Effector memory CD4-positive, alpha-beta T cell (primary cell): ENCODE data around the gene RNF151.
"Not testable (repeated sequence)": the region's sequence is repeated elsewhere in the genome, so short reads cannot be mapped to it uniquely, and the experiment has no call there.

Experiments
- DNase-seq, 3 donors: peaks; one replicate each; pipeline ENCODE4 v3.0.0-alpha.2; 2020
- H3K27ac ChIP-seq: 2 replicates; pipeline ENCODE4 v1.7.0; 2013; ENCODE audit warnings: mild to moderate bottlenecking, low read length, moderate library complexity; ENCODE audit not compliant: insufficient read depth, poor library complexity, severe bottlenecking
- H3K27me3 ChIP-seq: replicated peaks from 2 replicates; pipeline ENCODE4 v1.7.0; 2013; ENCODE audit warnings: mild to moderate bottlenecking, low read length; ENCODE audit not compliant: insufficient read depth, control insufficient read depth, poor library complexity, severe bottlenecking
- H3K36me3 ChIP-seq: 2 replicates; pipeline ENCODE4 v1.7.0; 2013; ENCODE audit warnings: mild to moderate bottlenecking, low read length, moderate library complexity; ENCODE audit not compliant: control insufficient read depth, insufficient read depth
- H3K4me1 ChIP-seq: 2 replicates; pipeline ENCODE4 v1.7.0; 2013; ENCODE audit warnings: low read length, mild to moderate bottlenecking; ENCODE audit not compliant: control insufficient read depth, insufficient read depth, poor library complexity, severe bottlenecking
- H3K4me3 ChIP-seq: 2 replicates; pipeline ENCODE4 v1.7.0; 2013; ENCODE audit warnings: low read length, low read depth, mild to moderate bottlenecking; ENCODE audit not compliant: insufficient read depth, poor library complexity, severe bottlenecking
- H3K9me3 ChIP-seq: 2 replicates; pipeline ENCODE4 v1.7.0; 2013; ENCODE audit warnings: mild to moderate bottlenecking, low read length, moderate library complexity; ENCODE audit not compliant: control insufficient read depth

The RNF151 gene

GRCh38 chr16:1945559-1946391 is 20.9 kb upstream of the RNF151 start:
- Histone ChIP-seq H3K36me3 (no peaks in the 10 kb centered on the region), H3K27me3 (no peaks in the 10 kb centered on the region), H3K27ac (no peak overlapping the region), H3K4me1 (peaks cover 9% of the 10 kb centered on the region), H3K9me3 (no peaks in the 10 kb centered on the region), H3K4me3 (no peak overlapping the region)
- DNase-seq = no peak

DNA sequence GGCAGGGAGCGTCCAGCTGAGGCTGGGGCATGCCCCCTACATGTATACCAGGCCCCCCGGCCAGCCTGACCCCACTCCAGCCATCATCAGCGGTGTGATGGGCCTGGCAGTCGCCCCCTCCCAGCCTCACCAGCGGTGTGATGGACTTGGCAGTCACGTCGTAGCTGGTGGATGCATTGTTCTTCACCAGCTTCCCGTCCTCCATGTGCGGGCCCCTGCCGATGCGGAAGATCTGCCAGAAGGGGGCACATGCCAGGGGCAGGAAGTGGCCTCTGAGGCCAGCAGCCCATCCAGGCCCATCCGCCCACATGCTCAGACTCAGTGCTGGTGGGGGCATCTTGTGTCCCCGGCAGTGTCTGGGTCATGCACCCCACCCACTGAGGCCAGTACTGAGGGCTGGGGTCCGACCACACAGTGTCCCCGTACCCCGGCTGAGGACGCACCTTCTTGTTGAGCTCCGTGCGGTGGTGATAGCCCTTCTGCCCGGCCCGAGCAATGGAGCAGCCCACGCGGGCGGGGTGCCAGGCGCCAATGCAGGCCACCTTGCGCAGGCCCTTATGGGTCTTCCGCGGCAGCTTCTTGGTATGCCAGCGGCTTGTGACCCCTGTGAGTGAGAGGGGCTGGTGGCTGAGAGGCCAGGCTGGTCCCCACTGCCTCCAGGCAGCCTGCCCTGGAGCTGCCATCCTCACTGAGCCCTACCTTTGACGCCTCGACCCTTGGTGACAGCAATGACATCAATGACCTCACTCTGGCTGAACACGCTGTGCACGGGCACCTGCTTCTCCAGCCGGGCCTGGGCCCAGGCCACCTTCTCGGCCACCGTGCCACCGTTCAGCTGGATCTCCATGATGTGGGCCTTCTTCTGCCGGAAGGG is 19.9 kb upstream of the RNF151 start:
- H3K27ac ChIP-seq = no peak overlapping the region
- H3K9me3 ChIP-seq = no peaks in the 10 kb centered on the region
- H3K4me3 ChIP-seq = no peak overlapping the region
- no peak for DNase-seq
- peaks cover 9% of the 10 kb centered on the region for H3K4me1 ChIP-seq
- no peaks in the 10 kb centered on the region for H3K27me3 ChIP-seq
- H3K36me3 ChIP-seq = no peaks in the 10 kb centered on the region

DNA sequence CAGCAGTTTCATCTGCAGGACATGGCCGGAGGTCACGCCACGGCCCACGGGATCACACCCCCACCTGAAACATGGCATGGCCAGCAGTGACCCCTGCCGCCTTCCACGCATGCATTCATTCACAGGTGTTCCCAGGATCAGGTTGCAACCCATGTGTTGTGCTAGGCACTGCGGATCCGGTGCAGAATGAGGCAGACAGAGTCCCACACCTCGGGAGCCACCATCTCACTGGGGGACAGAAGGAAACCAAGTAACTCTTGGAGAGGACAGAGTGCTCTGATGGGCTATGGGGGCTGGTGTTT is 19.3 kb upstream of the RNF151 start:
- Histone ChIP-seq H3K9me3 (no peaks in the 10 kb centered on the region), H3K27me3 (no peaks in the 10 kb centered on the region), H3K4me1 (peaks cover 5% of the 10 kb centered on the region), H3K27ac (no peak overlapping the region), H3K36me3 (no peaks in the 10 kb centered on the region), H3K4me3 (no peak overlapping the region)
- DNase-seq = no peak

DNA sequence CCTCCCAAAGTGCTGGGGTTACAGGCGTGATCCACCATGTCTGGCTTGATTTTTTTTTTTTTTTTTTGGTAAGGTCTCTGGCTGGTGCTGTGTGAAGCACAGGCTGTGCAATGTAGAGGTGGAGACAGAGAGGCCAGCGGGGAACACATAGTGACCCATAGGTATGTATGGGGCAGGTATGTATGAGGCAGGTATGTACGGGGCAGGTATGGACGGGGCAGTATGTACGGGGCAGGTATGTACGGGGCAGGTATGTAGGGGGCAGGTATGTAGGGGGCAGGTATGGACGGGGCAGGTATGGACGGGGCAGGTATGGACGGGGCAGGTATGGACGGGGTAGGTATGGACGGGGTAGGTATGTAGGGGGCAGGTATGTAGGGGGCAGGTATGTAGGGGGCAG is 17.1 kb upstream of the RNF151 start:
- no peaks in the 10 kb centered on the region for H3K27me3 ChIP-seq
- no peak overlapping the region for H3K4me3 ChIP-seq
- no peaks in the 10 kb centered on the region for H3K36me3 ChIP-seq
- no peak overlapping the region for H3K27ac ChIP-seq
- DNase-seq = no peak
- H3K9me3 ChIP-seq = no peaks in the 10 kb centered on the region
- H3K4me1 ChIP-seq = no peaks in the 10 kb centered on the region

- DNase-seq = no peak
- Histone ChIP-seq H3K27ac (no peak overlapping the region), H3K36me3 (no peaks in the 10 kb centered on the region)
These were observed 16.6 kb upstream of the RNF151 start for GRCh38 chr16:1950047-1950446.

DNA sequence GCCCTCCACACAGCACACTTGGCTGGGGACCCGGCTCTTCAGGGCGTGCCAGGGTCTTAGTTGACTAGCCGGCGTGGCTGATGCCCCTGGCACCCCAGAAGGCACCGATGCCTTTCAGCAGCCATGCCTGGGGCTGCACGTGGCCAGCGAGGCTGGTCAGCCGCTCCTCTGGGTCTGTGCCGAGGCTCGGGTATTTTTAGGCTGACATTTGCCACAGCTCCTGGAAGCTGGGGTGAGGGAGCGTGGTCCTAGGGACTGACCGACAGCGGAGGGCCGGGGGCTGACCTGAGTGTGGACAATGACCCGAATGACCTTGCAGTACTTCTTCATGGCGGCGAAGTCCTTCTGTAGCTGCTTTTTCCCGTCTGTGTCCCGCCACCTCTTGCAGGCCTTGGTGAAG is 16.1 kb upstream of the RNF151 start:
- Histone ChIP-seq H3K27me3 (no peaks in the 10 kb centered on the region), H3K4me1 (no peaks in the 10 kb centered on the region), H3K27ac (no peak overlapping the region), H3K36me3 (no peaks in the 10 kb centered on the region), H3K9me3 (no peaks in the 10 kb centered on the region), H3K4me3 (no peak overlapping the region)
- DNase-seq = no peak

More at GRCh38 chr16:1950047-1950446, 16.6 kb upstream of the RNF151 start:
- H3K27me3 ChIP-seq = no peaks in the 10 kb centered on the region
- no peak overlapping the region for H3K4me3 ChIP-seq
- H3K9me3 ChIP-seq = no peaks in the 10 kb centered on the region
- H3K4me1 ChIP-seq = no peaks in the 10 kb centered on the region

DNA sequence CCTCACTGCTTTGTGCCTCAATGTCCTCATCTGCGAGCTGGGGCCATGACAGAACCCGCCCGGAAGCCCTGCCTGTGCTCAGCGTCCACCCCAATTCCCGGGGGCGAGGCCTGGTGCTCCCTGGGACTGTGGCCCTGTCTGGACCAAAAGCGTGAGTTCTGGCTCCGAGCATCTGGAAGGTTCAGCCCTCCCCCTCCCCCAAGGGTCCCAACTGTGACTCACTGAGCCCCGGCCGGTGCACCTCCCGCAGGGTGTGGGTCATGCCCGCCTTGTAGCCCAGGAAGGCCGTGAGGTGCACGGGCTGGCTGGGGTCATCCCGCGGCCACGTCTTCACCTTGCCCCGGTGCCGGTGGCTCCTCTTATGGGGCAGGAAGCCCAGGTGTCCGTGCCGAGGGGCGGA is 12.9 kb upstream of the RNF151 start:
- Histone ChIP-seq H3K27me3 (no peaks in the 10 kb centered on the region), H3K4me3 (no peak overlapping the region), H3K4me1 (peaks cover under 1% of the 10 kb centered on the region), H3K9me3 (no peaks in the 10 kb centered on the region), H3K27ac (no peak overlapping the region), H3K36me3 (no peaks in the 10 kb centered on the region)
- DNase-seq = no peak

GRCh38 chr16:1957434-1958142 is 9.1 kb upstream of the RNF151 start:
- not testable (repeated sequence) for H3K4me3 ChIP-seq, H3K36me3 ChIP-seq, H3K27me3 ChIP-seq, DNase-seq, H3K9me3 ChIP-seq, H3K27ac ChIP-seq
- peaks cover 26% of the 10 kb centered on the region for H3K4me1 ChIP-seq

GRCh38 chr16:1958143-1958491 is 8.5 kb upstream of the RNF151 start:
- not testable (repeated sequence) for H3K27me3 ChIP-seq, H3K4me3 ChIP-seq, H3K27ac ChIP-seq, DNase-seq, H3K9me3 ChIP-seq
- Histone ChIP-seq H3K4me1 (peaks cover 31% of the 10 kb centered on the region), H3K36me3 (peaks cover 13% of the 10 kb centered on the region)
